MM.1S (cell line): ENCODE results near the gene SMCO4.

Experiments
- DNase-seq: peaks from one replicate; pipeline ENCODE4 v3.0.0-alpha.2; 2015
- H2AFZ ChIP-seq: fragments of 300-600 bp; sonication (generic); 2 replicates; pipeline ENCODE4 v1.6.0; 2016; ENCODE audit warnings: antibody characterized with exemption, low read length
- H3F3A ChIP-seq: fragments of 300-600 bp; sonication (generic); 2 replicates; pipeline ENCODE4 v1.6.1; 2016; ENCODE audit warnings: mild to moderate bottlenecking, antibody characterized with exemption, low read length, moderate library complexity, mixed read lengths; ENCODE audit not compliant: insufficient read depth
- H3K27ac ChIP-seq: fragments of 300-600 bp; sonication (generic); 2 replicates; pipeline ENCODE4 v1.5.1; 2016; ENCODE audit warnings: mild to moderate bottlenecking, low read length
- H3K27me3 ChIP-seq: fragments of 300-600 bp; sonication (generic); replicated peaks from 2 replicates; pipeline ENCODE4 v1.6.0; 2016; ENCODE audit warnings: low read length; ENCODE audit not compliant: insufficient read depth
- H3K36me3 ChIP-seq: fragments of 300-600 bp; sonication (generic); replicated peaks from 2 replicates; pipeline ENCODE4 v1.6.1; 2016; ENCODE audit warnings: mild to moderate bottlenecking, low read length, mixed read lengths; ENCODE audit not compliant: insufficient read depth
- H3K4me1 ChIP-seq: fragments of 300-600 bp; sonication (generic); 2 replicates; pipeline ENCODE4 v1.6.1; 2016; ENCODE audit warnings: low read length, mixed read lengths
- H3K4me2 ChIP-seq: fragments of 300-600 bp; sonication (generic); 2 replicates; pipeline ENCODE4 v1.6.0; 2016; ENCODE audit warnings: low read depth, low read length
- H3K4me3 ChIP-seq: fragments of 300-600 bp; sonication (generic); 2 replicates; pipeline ENCODE4 v1.5.1; 2016; ENCODE audit warnings: low read length, mixed read lengths
- H3K79me2 ChIP-seq: fragments of 300-600 bp; sonication (generic); 2 replicates; pipeline ENCODE4 v1.6.1; 2016; ENCODE audit warnings: mixed run types, low read length, mixed read lengths
- H3K9ac ChIP-seq: fragments of 300-600 bp; sonication (generic); 2 replicates; pipeline ENCODE4 v1.6.1; 2016; ENCODE audit warnings: low read length, mixed read lengths
- H3K9me2 ChIP-seq: fragments of 300-600 bp; sonication (generic); replicated peaks from 2 replicates; pipeline ENCODE4 v1.6.1; 2016; ENCODE audit warnings: mild to moderate bottlenecking, low read length, mixed read lengths; ENCODE audit not compliant: insufficient read depth
- H3K9me3 ChIP-seq: fragments of 300-600 bp; sonication (generic); replicated peaks from 2 replicates; pipeline ENCODE4 v1.6.1; 2016; ENCODE audit warnings: mild to moderate bottlenecking, low read length, mixed read lengths; ENCODE audit not compliant: insufficient read depth
- H4K20me1 ChIP-seq: fragments of 300-600 bp; sonication (generic); 2 replicates; pipeline ENCODE4 v1.6.1; 2016; ENCODE audit warnings: mild to moderate bottlenecking, low read length, moderate library complexity, mixed read lengths; ENCODE audit not compliant: insufficient read depth
- CTCF ChIP-seq: fragments of 300-600 bp; sonication (generic); IDR thresholded peaks from 2 replicates; pipeline ENCODE4 v1.5.1; 2016; ENCODE audit warnings: antibody characterized with exemption, low read length, mixed read lengths
- EZH2 ChIP-seq: fragments of 300-600 bp; sonication (generic); optimal IDR thresholded peaks from 2 replicates; pipeline ENCODE3; 2017; ENCODE audit warnings: low read depth, mild to moderate bottlenecking, antibody characterized with exemption, low read length, mixed read lengths
- EZH2phosphoT487 ChIP-seq: fragments of 300-600 bp; sonication (generic); IDR thresholded peaks from 2 replicates; pipeline ENCODE4 v1.6.1; 2018; ENCODE audit warnings: antibody characterized with exemption, low read length

The SMCO4 gene

GRCh38 chr11:93500759-93501158 lies 42.4 kb downstream of the SMCO4 start:
- no peaks in the 10 kb centered on the region for H3K79me2 ChIP-seq

GRCh38 chr11:93498641-93499040 lies 44.5 kb downstream of the SMCO4 start:
- H3K4me3 ChIP-seq: no peak overlapping the region
- H3K27me3 ChIP-seq: no peaks in the 10 kb centered on the region
- no peak overlapping the region for H3K27ac ChIP-seq
- H3K79me2 ChIP-seq: no peaks in the 10 kb centered on the region
- TF ChIP-seq EZH2 (no peak), CTCF (no peak), EZH2phosphoT487 (no peak)
- no peaks in the 10 kb centered on the region for H3K9me2 ChIP-seq
- H4K20me1 ChIP-seq: no peaks in the 10 kb centered on the region
- no peak overlapping the region for H3K9ac ChIP-seq
- H2AFZ ChIP-seq: no peak overlapping the region
- no peaks in the 10 kb centered on the region for H3K9me3 ChIP-seq
- H3K4me1 ChIP-seq: no peaks in the 10 kb centered on the region
- H3K36me3 ChIP-seq: no peaks in the 10 kb centered on the region
- no peaks in the 10 kb centered on the region for H3F3A ChIP-seq
- no peak overlapping the region for H3K4me2 ChIP-seq
- DNase-seq: no peak

More at GRCh38 chr11:93500759-93501158, 42.4 kb downstream of the SMCO4 start:
- TF ChIP-seq EZH2 (no peak), CTCF (no peak), EZH2phosphoT487 (no peak)
- Histone ChIP-seq H3K9ac (no peak overlapping the region), H3K9me2 (no peaks in the 10 kb centered on the region), H3F3A (no peaks in the 10 kb centered on the region), H2AFZ (no peak overlapping the region), H4K20me1 (no peaks in the 10 kb centered on the region), H3K4me2 (no peak overlapping the region), H3K27ac (no peak overlapping the region), H3K4me1 (no peaks in the 10 kb centered on the region), H3K36me3 (no peaks in the 10 kb centered on the region), H3K9me3 (no peaks in the 10 kb centered on the region), H3K4me3 (no peak overlapping the region), H3K27me3 (no peaks in the 10 kb centered on the region)
- DNase-seq: no peak

- H3K4me2 ChIP-seq: no peak overlapping the region
These were observed 45.0 kb downstream of the SMCO4 start for GRCh38 chr11:93498161-93498560.

More at GRCh38 chr11:93498161-93498560, 45.0 kb downstream of the SMCO4 start:
- Histone ChIP-seq H3K9ac (no peak overlapping the region), H4K20me1 (no peaks in the 10 kb centered on the region), H3K36me3 (no peaks in the 10 kb centered on the region), H3K27me3 (no peaks in the 10 kb centered on the region), H3K9me2 (no peaks in the 10 kb centered on the region), H3K27ac (no peak overlapping the region), H3K79me2 (no peaks in the 10 kb centered on the region), H3K4me3 (no peak overlapping the region), H3F3A (no peaks in the 10 kb centered on the region), H2AFZ (no peak overlapping the region), H3K9me3 (no peaks in the 10 kb centered on the region), H3K4me1 (no peaks in the 10 kb centered on the region)
- no peak for DNase-seq
- no peak for TF ChIP-seq CTCF
